Effector CD4-positive, alpha-beta T cell (primary cell): ENCODE data around the gene USHBP1. TPM values are rescaled to one million over a fixed set of nuclear protein-coding genes. Genes with fewer than 3 reads are reported as not detected.

Experiments
- DNase-seq: peaks from one replicate; pipeline ENCODE4 v3.0.0-alpha.2; 2020
- total RNA-seq: gene quantifications from one replicate; lab custom pipeline; 2026; lab: John Stamatoyannopoulos, UW

The USHBP1 gene, protein sequence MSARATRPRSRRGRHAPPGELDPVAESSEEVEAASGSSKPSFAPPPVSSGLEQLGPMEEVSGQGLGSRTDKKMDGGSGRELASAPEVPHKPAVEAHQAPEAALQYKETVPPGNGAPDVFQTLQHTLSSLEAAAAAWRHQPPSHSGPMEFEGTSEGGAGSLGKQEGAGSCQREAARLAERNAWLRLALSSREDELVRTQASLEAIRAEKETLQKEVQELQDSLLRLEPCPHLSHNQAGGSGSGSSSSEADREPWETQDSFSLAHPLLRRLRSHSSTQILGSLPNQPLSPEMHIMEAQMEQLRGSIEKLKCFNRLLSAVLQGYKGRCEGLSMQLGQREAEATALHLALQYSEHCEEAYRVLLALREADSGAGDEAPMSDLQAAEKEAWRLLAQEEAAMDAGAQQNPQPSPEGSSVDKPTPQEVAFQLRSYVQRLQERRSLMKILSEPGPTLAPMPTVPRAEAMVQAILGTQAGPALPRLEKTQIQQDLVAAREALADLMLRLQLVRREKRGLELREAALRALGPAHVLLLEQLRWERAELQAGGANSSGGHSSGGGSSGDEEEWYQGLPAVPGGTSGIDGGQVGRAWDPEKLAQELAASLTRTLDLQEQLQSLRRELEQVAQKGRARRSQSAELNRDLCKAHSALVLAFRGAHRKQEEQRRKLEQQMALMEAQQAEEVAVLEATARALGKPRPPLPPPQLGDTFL
- total RNA-seq: not detected

DNA sequence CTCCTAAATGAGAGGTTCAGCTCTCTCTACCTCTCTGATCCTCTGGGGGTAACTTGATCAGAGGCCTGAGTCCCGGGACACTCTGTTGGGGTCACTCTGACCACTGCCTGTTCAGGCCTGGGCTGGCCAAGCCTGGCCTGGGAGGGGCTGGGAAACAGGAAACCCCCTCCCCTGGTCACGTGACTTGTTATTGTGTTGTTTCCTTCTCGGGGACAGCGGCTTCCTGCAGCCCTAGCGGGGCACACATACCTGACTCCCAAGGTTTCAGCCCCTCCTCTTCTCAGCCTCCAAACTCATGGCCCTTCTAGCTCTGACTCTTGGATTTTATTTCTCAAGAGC is at the start of gene USHBP1:
USHBP1 (minus strand) TSS at position 105 of the 339 bp plus-strand sequence. CDS start 446 bp downstream, outside the sequence.
- no peak for DNase-seq

DNA sequence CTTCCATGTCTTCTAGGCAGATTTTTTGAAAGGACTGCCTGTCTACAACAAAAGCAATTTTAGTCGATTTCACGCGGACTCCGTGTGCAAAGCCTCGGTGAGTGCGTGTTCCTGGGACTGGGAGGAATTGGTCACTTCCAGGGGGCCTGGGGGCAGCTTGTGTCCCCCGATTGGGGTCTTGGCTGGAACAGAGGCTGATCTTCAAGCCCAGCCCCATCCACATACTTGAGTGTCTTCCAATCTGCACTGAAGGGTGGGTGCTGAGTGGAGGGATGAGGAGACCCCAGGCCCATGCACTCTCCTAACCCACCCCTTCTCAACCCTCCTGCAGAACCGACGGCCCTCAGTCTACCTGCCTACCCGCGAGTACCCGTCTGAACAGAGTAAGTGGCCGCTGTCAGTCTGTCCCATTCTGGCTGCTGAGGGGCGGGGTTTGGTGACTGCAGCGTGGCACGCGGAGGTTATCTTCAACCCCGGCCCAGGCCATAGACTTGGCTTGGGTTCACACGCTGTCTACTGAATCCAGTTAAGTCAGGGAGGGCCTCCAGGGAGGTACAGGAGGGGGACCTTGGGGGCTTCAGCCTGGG is 49.6 kb upstream of the USHBP1 start:
- no peak for DNase-seq

DNA sequence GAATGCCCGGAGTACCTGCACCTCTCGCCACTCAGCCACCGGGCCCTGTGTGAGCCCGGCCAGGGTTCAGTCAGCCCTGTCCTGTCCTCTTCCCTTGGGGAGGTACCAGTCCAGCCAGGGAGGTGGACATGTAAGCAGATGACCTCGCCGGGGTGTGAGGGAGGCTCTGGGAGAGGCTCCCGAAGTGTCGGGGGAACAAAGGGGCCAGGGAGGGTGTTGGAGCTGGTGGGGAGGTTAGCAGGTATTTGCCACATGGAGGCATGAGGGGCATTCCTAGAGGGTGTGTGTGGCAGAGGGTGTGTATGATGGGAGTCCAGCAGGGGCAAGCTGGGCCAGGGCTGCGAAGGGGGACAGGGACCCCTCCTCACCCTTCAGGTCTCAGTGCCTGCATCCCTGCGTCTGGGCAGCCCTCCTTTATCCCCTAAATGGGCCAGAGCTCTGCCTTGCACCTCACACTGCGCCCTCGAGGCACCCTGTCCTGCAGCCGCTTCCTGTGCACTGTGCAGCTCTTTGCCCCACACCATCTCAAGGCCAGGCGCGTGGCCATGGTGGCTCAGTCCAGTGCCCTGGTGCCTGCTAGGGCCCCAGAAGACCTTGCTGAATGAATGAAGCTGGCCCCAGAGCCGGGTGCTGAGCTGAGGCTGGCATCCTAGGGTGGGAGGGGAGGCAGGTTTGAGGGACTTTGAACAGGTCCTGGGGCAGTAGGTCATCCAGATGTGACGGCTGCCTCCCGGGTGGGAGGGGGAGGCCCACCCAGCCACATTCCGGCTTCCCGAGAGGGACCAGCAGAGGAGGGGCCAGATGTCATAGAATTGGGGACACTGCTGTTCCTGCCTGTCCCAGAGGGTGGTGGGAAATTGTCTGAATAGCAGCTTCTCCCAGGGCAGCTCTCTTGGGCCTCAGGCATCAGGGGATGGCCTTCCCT is 47.9 kb upstream of the USHBP1 start:
- DNase-seq: no peak

DNA sequence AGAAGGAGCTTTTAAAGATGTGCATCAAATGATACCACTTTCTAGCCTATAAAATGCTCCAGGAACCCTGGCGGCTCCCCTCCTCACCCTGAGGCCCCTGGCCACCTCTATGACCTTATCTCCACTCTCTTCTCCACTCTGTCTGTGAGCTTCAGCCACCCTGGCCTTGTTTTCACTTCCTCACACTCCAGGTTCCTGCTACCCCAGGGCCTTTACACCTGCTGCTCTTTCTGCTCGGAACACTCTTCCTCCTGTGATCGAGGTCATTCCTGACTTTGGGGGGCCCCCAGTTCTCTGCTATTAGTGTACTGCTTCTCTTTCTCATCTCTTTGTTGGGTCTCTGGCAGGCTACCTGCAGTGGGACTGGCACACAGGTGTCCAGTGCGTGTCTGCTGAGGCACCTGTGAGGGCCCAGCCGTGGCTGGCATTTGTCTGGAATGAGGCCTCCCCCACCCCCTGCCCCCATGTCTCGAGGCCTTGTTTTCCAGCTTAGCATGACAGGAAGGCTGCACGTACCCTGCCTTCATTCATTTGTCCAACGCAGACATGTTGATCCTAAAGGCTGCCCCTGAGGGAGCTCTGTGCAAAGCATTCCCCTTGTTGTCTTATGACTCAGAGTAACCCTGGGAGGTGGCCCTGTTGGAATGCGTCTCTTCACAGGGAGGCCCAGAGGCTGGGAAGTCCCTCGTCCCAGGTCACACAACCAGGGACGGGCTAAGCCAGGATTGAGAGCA is 47.1 kb upstream of the USHBP1 start:
- no peak for DNase-seq

DNA sequence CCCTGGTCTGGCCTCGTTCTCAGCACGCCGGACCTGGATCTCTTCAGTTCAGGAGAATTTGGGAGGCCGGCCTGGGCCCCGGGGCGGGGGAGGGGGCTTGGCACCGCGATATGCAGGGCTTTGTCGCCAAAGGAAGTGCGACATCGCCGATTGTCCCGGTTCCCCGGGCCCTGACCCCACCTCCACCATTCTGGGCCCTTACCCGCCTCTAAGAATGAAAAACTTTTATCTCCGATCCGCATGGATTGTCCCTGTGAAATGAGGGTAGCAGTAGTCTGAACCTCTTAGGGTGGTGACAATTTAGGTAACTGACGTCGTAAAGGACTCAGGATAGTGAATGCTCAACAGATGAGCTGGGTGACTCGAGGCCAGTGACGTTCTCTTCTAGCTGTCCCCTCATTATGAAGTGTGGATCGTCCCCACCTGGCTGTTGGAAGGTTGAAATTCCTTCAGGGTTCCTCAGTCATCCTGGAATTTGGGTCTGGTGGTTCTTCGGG is 45.5 kb upstream of the USHBP1 start:
- no peak for DNase-seq

DNA sequence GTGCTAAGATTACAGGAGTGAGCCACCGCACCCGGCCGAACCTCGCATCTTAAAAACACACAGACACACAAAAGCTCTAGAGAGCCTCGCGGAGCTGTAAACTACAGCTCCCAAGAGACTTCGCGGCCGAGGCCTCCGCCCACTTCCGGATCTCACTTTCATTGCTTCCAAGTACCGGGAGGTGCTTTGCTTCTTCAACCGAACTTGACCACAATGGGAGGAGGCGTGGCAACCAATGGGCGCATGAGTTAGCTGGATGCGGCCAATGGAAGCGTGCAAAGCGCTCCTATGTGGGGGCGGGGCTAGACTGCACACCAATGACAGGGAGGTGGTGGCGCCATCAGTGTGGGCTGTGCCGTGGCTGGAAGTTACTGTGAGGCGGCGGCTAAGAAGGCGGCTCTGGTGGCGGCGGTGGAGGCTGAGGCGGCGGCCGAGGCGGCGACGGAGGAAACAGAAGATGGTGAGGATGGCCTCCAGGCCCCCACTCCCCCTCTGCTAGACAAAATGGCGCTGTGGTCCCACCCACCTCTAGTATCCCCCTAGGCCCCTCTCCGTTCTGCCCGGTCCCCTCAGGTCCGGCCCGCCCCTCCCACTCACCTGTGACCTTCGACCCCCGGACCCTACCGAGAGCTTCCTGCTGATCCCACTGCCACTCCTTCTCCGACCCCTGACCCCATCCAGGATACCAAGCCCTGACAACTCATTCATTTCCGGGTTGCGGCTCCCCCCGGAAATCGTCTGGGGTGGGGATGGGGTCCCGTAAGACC is 44.8 kb upstream of the USHBP1 start, which contains the start of gene DDA1:
DDA1 (plus strand) TSS at position 366 of the 767 bp plus-strand sequence; CDS start at position 458, 92 bp downstream.
- peak; percentile 99 for DNase-seq

DNA sequence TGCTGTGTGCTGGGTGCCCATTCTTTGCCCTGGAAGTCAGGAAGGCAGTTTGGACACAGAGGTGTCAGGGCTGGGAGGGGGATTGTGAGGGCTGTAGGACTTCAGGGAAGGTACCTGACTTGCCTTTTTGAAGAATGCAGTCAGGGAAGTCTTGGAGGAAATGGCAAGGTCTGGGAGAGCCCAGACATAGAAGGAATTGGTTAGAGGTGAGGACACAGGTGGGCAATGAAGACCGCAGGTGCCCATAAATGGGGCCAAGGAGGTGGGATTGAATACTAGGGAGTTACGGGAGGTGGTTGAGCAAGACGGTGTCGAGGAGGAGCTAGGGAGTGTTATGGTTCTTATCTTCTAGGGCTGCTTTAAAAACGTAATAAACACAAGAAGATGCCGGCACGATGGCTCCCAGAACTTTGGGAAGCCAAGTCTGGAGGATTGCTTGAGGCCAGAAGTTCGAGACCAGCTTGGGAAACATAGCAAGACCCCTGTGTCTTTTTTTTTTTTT is 43.4 kb upstream of the USHBP1 start:
- DNase-seq: no peak

DNA sequence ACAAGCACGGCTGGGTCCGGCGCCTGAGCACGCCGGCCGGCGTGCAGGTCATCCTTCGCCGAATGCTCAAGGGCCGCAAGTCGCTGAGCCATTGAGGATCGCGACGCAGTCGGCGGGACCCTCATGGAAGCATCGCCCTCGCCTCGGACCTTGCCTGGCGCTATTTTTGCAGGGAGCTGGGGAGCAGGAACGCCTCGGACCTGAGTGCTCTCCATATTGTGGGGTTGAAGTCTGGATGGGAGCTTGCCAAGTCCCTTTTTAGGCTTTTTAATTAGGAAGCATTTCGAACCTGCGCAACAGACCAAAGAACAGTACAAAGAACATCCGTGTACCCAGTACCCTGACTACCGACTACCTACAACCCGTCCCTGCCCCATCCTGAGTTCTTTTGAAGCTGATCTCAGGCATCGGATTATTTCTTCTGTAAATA is 41.8 kb upstream of the USHBP1 start:
- no peak for DNase-seq

DNA sequence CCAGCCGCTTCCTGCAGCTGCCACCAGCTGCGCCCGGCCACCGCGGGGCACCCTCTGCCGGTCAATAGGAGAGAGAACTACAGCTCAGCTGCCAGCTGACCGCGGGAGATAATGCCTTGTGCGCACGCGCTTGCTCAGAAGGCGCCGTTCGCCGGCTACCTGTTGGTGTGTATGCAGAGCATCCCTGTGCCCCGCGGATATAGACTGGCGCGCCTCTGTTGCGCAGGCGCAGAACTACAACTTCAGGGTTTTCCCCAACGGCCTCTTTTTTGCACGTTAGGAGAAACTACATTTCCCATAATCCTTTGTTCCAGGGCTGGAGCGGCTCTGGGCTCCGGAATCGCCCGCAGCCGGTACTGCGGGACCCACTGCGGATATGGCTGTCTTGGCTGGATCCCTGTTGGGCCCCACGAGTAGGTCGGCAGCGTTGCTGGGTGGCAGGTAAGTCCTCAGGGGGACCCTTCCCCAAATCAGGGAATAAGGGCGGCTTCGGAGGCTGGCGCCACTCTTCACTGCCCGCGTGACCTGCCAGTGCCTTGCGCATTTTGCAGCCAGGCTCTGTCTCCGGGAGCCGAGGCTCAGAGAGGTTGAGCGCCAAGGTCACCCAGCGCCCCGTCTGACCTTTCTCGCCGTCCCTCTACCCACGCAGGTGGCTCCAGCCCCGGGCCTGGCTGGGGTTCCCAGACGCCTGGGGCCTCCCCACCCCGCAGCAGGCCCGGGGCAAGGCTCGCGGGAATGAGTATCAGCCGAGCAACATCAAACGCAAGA is 41.2 kb upstream of the USHBP1 start, which contains the start of gene MRPL34:
MRPL34 (plus strand) TSS at position 356 of the 768 bp plus-strand sequence; CDS start at position 377, 21 bp downstream.
- peak; percentile 91 for DNase-seq

DNA sequence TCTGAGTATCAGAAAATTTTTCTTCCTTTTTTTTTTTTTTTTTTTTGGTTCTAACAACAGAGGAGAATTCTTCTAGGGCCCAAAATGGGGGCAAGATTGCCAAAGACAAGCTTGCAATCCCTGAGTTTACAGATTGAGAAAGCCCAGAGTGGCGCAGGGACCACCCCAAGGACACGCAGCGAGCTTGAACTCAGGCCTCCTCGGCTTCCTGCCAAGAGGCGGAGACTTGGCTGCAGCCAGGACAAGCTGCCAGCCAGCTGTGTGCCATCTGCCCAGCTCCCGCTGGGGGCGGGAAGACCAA is 40.6 kb upstream of the USHBP1 start:
- DNase-seq: no peak

DNA sequence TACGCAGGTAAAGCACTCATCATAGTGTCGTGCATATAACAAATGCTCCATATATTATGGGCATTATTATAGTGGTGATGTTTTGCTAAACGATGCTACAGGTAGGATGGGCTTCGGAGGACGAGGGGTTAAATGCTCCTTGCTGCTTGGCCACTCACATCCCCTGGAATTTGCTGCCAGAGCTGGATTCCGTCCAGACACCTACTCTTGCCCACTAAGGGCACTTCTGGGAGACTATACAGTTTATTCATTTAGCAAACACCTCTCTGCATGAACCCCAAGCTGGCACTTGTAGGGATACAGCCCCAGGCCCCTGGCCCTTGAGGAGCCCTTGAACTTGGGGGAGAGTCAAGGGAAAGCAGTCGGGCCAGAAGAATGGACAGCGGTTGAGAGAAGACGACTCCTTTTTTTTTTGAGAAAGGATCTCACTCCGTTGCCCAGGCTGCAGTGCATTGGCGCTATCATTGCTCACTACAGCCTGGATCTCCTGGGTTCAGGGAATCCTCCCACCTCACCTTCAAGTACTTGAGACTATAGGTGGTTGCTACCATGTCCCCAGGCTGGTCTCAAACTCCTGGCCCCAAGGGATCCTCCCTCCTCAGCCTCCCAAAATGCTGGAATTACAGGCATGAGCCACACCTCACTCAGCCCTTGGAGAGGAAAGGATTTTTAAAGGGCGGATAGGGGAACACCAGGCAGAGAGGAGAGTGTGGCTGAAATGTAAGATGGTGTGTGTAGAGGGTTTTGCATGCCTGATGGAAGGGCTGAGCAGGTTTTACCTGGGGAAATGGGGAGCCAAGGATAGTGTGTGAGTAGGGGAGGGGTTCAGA is 40.1 kb upstream of the USHBP1 start:
- DNase-seq: no peak

DNA sequence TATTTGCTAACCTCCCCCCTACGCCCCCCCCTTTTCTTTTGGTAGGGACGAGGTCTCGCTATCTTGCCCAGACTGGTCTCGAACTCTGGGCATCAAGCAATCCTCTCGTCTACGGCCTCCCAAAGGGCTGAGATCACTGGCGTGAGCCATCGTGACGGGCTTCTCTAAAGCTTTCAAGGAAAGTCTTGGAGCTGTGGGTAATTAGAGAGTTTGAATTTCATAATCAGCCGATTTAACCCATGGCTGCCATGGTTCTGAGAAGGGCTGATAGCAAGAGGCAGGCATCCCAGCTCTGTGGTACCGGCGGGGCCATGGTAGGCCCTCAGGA is 39.4 kb upstream of the USHBP1 start:
- DNase-seq: no peak

DNA sequence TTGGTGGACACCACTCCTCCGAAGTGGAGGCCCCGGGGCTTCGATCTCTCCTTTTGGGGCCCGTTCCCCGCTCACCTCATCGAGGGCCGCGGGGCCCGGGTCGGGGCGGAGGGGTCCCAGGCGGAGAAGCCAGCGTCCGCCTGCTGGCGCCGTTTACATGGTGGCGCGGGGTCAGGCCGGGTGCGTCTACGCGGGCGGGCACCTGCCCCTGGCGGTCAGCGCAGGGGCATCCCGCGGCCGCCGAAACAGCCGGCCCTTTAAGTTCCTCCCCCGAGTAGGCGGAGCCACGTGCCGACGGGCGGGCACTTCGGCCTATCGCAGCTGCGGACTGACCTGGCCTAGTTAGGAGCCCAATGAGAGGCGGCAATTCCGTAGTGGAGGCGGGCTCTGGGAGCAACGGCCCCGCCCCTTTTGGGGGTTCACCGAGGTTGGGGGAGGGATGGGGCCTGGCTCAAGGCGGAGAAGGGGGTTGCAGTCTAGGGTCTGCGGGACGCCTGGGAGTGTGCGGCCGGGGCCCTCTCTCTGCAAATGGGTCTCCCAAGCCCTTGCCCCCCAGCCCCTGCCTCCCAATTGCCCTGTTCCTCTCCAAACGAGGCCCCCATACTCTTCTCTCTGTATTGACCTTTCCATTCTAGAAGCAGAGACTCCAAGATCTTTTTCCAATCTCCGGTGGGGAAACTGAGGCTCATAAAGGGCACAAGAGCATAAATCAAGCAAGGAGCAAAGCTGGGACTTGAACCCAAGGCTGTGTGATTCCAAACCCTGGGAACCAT is 38.8 kb upstream of the USHBP1 start, which contains the start of gene ABHD8:
ABHD8 (minus strand) TSS at position 259 of the 773 bp plus-strand sequence. CDS start 1,809 bp downstream, outside the sequence.
- DNase-seq: peak; percentile 86

DNA sequence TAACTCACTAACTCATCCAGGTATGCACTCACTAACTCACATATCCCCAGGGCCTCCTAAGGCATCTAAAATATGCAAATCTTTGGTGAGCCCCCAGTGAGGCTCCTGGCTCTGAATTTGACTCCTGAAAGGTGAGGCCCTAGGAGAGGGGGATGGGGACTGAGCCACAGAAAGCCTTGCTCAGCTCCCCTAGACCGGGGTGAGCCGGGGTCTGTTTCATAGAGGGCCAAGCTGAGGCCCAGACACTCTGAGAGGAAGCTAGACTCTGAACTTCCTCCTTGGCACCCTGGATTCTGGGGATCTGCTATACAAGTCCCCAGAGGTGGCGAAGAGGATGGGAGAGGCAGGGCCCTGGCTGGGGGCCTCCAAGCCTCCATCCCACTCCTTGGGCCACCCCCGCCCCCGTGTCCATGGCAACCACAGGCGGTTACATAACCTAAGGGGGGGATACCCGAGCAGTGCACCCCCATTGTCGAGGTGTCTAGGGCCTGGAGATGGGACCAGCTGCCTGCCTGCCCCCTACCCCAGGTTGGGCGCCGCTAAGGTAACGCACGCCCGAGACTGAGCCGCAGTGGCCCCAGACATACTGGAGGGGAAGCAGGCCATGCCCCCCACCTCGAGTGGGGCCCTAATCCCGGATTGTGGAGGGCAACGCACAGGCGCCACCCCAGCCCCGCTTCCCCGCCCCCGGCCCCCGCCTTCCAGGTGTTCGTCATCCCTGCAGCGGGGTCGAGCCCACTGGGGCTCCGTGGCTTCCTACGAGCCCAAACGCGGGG is 38.0 kb upstream of the USHBP1 start:
- DNase-seq: no peak

DNA sequence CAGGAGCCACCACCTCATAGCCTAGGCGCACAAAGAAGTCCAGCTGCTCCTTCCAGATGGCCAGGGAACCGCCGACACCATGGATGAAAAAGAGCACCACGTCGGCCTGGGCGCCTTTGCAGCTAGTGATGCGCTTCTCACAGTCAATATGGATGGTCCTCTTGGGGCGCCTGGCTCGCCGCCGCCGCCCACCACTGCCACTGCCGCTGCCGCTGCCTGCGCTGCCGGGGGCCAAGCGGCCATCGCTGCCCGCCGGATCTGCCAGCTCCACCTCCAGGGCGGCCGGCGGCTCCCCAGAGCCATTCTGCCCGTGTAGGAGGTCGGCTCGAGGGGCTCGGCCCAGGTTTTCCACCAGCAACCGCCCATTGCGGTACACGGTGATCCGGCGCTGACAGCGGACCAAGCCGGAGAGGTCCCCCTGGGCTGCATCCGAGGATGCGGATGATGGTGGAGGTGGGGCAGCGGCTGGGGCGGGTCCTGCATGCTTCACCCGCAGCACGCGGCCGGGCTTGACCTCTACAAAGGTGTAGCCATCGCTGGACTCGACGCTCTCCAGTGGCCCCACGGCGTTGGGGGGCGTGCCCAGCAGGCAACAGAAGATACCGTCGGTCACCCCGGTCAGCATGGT is 36.6 kb upstream of the USHBP1 start:
- no peak for DNase-seq

DNA sequence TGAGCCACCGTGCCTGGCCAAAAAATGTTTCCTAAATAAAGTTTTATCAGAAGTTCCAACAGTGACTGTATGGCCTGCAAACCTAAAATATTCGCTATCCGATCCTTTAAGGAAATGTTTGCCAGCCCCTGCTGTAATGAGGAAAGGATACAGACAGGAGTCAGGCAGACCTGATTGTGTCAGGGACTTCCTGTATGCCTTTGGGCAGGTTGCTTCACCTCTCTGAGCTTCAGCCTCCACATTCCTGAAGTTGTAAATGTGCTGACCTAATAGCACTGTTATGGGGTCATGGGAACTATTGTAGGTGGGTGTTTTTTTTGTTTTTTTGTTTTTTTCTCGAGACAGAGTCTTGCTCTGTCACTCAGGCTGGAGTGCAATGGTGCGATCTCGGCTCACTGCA is 32.4 kb upstream of the USHBP1 start:
- DNase-seq: no peak

DNA sequence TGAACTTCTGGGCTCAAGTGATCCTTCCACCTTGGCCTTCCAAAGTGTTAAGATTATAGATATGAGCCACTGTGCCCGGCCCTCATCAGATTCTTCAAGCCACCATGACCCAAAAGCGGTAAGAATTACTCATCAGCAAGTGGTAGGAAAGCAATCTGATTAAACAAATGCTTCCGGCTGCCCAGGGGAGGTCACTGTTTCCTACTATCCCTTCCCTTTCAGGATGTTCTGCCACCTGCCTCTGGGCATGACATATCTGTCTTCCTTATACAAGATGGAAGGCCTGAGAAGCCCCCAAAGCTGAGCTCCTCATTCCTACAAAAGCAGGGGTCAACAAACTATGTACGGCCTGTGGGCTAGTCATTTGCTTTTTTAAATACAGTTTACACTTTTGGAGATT is 31.7 kb upstream of the USHBP1 start:
- no peak for DNase-seq
